Left ventricle myocardium inferior (tissue), 1 donor: Measurements from ENCODE around the gene STC2. TPM values are rescaled to one million over a fixed set of nuclear protein-coding genes. Genes with fewer than 3 reads are reported as not detected.

Source experiments
- DNase-seq: peaks from one replicate; pipeline ENCODE4 v3.0.0-alpha.2; 2020
- H3K27ac ChIP-seq: fragments of 200-600 bp; replicated peaks from 2 replicates; pipeline ENCODE4 v1.8.0; 2021
- H3K27me3 ChIP-seq: fragments of 200-600 bp; 2 replicates; pipeline ENCODE4 v1.8.0; 2021; ENCODE audit warnings: low read depth
- H3K36me3 ChIP-seq: fragments of 200-600 bp; 2 replicates; pipeline ENCODE4 v1.8.0; 2021
- H3K4me1 ChIP-seq: fragments of 200-600 bp; 2 replicates; pipeline ENCODE4 v1.8.0; 2021
- H3K4me3 ChIP-seq: fragments of 200-600 bp; 2 replicates; pipeline ENCODE4 v1.8.0; 2021; ENCODE audit warnings: mild to moderate bottlenecking, moderate library complexity
- H3K9me3 ChIP-seq: fragments of 200-600 bp; replicated peaks from 2 replicates; pipeline ENCODE4 v1.8.0; 2021
- CTCF ChIP-seq: fragments of 200-600 bp; IDR thresholded peaks from 2 replicates; pipeline ENCODE4 v1.8.0; 2021; ENCODE audit warnings: antibody characterized with exemption, mild to moderate bottlenecking, borderline replicate concordance
- intact Hi-C: fragments of 100-400 bp; cut with micrococcal nuclease; formaldehyde crosslinking; loops from one replicate; pipeline ENCODE4 v1.11.0; 2022
- total RNA-seq: library from RNA; stranded (reverse); fragmentation: NEBNext Ultra II Directional; extraction: Animal tissue kit (Norgen Biotek cat#: 25700); gene quantifications from one replicate; pipeline ENCODE4 v1.2.1, GENCODE V29; 2021
- donor health status: DM: no; HTN: yes; CAD: no; lungs with severe emphysema.

STC2 gene
- total RNA-seq, 1 donor from 2014 or later = 12.4 TPM

- H3K27me3 ChIP-seq = peaks cover 33% of the 10 kb centered on the region
- peaks cover 10% of the 10 kb centered on the region for H3K36me3 ChIP-seq
- TF ChIP-seq CTCF = no peak
- H3K4me1 ChIP-seq = peaks cover 85% of the 10 kb centered on the region
- intact Hi-C loops = no loop called here
- peak overlapping the region; percentile 66 for H3K4me3 ChIP-seq
- DNase-seq = no peak
- peak overlapping the region; percentile 76 for H3K27ac ChIP-seq
- no peaks in the 10 kb centered on the region for H3K9me3 ChIP-seq
Measured at GRCh38 chr5:173327084-173327947, 898 bp downstream of the STC2 start.

- H3K27me3 ChIP-seq = peaks cover 33% of the 10 kb centered on the region
- peaks cover 10% of the 10 kb centered on the region for H3K36me3 ChIP-seq
- H3K9me3 ChIP-seq = no peaks in the 10 kb centered on the region
- TF ChIP-seq CTCF = no peak
- peak overlapping the region; percentile 66 for H3K4me3 ChIP-seq
- H3K27ac ChIP-seq = peak overlapping the region; percentile 76
- peaks cover 90% of the 10 kb centered on the region for H3K4me1 ChIP-seq
- intact Hi-C loops = no loop called here
- no peak for DNase-seq
Measured at GRCh38 chr5:173326501-173326960, 1.7 kb downstream of the STC2 start.

- Histone ChIP-seq H3K36me3 (peaks cover 10% of the 10 kb centered on the region), H3K4me1 (peaks cover 96% of the 10 kb centered on the region), H3K4me3 (peak overlapping the region; percentile 40), H3K27ac (peak overlapping the region; percentile 88), H3K27me3 (peaks cover 33% of the 10 kb centered on the region), H3K9me3 (no peaks in the 10 kb centered on the region)
- intact Hi-C loops = no loop called here
- DNase-seq = no peak
- TF ChIP-seq CTCF = no peak
Measured at GRCh38 chr5:173325091-173325698, 3.0 kb downstream of the STC2 start.

- Histone ChIP-seq H3K4me1 (peaks cover 96% of the 10 kb centered on the region), H3K27ac (peak overlapping the region; percentile 88), H3K36me3 (peaks cover 10% of the 10 kb centered on the region), H3K4me3 (peak overlapping the region; percentile 40), H3K27me3 (peaks cover 26% of the 10 kb centered on the region), H3K9me3 (no peaks in the 10 kb centered on the region)
- no peak for TF ChIP-seq CTCF
- DNase-seq = peak; percentile 90
- intact Hi-C loops = no loop called here
Measured at GRCh38 chr5:173324115-173325001, 3.9 kb downstream of the STC2 start.

- H3K4me3 ChIP-seq = peak overlapping the region; percentile 40
- intact Hi-C loops = no loop called here
- DNase-seq = no peak
- H3K9me3 ChIP-seq = no peaks in the 10 kb centered on the region
- H3K27me3 ChIP-seq = peaks cover 20% of the 10 kb centered on the region
- peak overlapping the region; percentile 88 for H3K27ac ChIP-seq
- TF ChIP-seq CTCF = no peak
- H3K36me3 ChIP-seq = peaks cover 10% of the 10 kb centered on the region
- peaks cover 95% of the 10 kb centered on the region for H3K4me1 ChIP-seq
Measured at GRCh38 chr5:173323799-173324114, 4.5 kb downstream of the STC2 start.
